GM18508 (cell line): ENCODE data around the gene RIOK3.
A peak's percentile ranks its signal among the peaks of the same experiment; 100 is the strongest.
"Not testable (repeated sequence)": the region's sequence is repeated elsewhere in the genome, so short reads cannot be mapped to it uniquely, and the experiment has no call there.

ENCODE experiments used
- ATAC-seq: cut with Tn5 transposase; IDR thresholded peaks from one replicate; pipeline ENCODE4 v1.9.1; 2021; ENCODE audit warnings: moderate number of reproducible peaks; ENCODE audit not compliant: insufficient read depth, unreplicated experiment

The RIOK3 gene

DNA sequence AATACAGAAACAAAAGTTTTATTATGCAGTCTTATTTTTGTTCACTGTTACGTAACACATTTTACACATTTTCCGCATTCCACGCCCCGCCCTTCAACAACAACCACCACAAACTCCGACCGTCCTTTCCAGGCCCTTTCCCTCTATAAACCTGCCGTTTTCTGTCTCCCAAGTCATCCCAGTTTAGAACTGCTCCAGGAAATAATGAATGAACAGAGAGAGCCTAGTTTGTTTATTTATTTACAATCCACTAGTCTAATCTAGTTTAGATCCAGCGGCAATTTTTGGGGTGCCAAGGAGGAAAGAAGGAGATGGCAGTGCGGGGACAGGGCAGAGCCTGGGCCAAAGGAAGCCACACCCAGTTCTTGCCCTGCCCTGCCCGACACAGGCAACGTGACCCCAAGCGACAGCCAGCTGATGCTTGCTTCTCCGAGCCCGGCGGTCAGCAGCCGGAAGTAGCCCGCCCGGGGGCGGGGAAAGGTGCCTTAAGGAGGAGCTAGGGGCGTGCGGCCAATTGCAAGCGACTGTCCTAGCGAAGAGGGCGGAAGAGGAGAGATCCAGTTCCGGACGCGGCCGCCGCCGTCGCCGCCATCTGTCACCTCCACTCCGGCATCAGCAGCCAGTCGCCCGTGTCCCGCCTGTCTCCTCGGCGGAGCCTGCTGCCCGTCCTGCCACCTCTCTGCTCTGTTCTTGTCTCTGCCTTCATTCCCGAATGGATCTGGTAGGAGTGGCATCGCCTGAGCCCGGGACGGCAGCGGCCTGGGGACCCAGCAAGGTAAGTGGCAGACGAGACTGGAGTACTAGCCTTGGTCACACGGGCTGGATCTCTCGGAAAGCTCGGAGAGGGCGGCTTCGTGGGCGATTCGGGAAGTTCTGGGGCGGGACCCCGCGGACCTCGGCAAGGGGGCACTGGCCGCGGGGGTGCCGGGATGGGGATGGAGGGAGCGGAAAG is at the start of gene RIOK3:
TSS of gene RIOK3 (plus strand) at position 560 of the 952 bp plus-strand sequence. CDS start at position 713, 153 bp downstream.
- peak; percentile 88 for ATAC-seq

- no peak for ATAC-seq
Observed at GRCh38 chr18:23403310-23403709, 49.8 kb upstream of the RIOK3 start.

- no peak for ATAC-seq
Observed at GRCh38 chr18:23405636-23406035, 47.5 kb upstream of the RIOK3 start.

DNA sequence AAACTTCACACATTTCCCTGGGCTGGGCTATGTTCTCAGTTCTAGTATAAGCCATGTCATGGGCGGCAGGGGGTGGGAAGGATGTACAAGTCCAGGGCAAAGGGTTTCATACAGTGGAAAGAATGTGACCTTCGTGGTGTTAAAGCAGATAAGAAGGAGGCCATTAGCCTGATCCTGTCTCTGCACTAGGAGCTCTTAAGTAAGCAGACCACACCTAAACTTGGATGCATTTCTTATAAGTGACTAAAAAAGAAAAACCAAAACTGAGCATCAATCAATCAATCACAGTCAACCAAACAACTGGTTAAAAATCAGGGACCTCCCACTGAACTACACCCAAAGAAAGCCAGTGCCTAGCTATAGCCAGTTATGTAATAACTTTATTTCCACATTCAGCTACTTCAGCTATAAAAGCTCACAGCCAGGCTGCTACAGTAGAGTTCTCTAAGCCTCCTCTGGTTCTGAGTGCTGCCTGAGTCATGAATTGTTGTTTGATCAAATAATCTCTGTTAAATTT is 46.8 kb upstream of the RIOK3 start:
- ATAC-seq: no peak

GRCh38 chr18:23412351-23412964 is 40.6 kb upstream of the RIOK3 start:
- ATAC-seq: no peak

DNA sequence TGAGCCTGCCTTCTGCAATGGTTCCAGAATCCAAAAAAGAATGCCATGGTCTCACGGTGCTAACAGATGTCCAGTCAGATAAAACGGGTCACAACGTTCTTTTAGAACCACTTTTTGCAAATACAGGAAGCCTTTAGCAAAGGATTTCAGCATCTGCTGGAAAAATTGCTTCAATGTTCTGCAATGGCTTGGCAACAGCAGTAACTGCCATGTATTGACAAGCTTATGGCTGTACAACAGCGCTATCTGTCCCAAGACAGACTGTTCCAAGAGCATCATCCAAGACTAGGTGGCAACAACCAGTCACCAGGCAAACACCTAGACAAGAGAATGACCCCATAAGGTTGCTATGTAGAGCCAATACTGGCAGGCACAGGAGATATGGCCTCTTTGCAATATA is 37.6 kb upstream of the RIOK3 start:
- no peak for ATAC-seq

DNA sequence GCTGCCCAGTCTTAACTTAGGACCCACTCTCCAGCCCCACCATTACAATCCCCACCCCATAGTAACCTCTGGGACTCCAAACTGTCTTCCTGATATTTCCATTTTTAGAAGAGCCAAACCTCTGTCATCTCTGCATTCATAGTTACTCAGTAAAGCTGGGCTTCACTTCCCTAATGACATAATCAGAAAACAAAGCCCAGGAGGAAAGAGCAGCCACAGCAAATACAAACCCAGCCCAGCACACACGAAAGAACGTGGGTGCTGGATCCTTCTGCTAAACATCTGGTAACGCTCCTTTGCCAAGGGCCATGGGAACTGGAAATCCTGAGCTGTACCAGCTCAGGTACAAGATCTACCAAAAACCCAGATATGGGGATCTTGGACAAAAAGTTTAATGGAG is 36.8 kb upstream of the RIOK3 start:
- ATAC-seq: no peak

DNA sequence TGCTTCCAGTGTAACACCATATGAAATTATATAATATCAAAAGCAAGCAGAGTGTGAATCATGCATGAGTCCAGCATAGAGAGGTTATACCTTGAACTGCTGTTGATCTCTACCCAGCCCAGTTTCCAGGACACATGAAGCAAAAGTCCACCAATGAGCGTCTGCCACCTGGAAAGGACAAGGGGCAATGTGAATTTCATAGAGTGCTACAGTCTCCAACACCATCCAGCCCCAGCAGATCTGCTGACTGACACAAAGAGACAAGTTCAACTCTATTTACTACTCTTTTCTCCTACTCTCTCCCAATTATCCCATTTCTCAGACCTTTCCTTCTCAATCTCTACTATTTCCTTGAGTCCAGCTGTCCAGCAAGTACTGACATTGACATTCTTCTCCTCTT is 31.8 kb upstream of the RIOK3 start:
- no peak for ATAC-seq

DNA sequence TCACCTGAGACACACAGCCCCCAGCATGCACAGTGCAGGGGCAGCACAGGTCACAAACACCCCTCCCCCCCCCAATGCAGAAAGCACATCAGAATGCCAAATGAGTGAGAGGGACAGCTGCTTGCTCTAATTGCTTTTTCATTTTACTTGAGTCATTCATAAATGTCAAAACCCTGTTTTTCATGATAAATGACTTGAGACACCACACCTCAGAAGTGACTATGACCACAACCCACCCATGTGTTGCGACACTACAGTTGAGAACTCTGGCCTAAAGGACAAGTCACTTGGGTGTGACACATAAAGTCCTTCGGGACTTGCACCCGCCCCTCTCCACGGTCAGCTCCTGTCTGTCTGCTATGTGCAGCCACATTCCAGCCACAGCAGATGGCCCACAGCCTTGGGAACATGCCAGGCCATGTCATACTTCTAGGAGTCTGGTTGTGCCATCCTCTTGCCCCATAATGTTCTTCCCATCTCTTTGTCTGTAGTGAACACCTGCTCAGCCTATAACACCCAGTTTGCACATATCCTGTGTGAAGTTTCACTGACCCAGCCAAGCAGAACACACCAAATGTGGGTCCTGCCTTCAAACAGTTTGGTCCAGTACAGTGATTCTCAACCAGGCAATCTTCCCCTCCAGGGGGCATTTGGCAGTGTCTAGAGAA is 30.2 kb upstream of the RIOK3 start:
- peak; percentile 78 for ATAC-seq

GRCh38 chr18:23424616-23425015 is 28.5 kb upstream of the RIOK3 start:
- no peak for ATAC-seq

DNA sequence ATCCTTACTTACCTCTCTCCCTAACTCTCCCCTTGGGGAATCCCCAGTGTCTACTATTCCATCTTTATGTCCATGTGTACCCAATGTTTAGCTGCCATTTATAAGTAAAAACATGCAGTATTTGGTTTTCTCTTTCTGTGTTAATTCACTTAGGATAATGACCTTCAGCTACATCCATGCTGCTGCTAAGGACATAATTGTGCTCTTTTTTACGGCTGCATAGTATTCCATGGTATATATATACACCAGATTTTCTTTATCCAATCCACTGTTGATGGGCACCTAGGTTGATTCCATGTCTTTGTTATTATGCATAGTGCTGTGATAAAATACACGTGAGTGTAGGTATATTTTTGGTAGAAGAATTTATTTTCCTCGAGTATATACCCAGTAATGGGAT is 24.3 kb upstream of the RIOK3 start:
- no peak for ATAC-seq

- not testable (repeated sequence) for ATAC-seq
Observed at GRCh38 chr18:23429538-23429937, 23.5 kb upstream of the RIOK3 start.

- ATAC-seq: no peak
Observed at GRCh38 chr18:23433360-23433759, 19.7 kb upstream of the RIOK3 start.

DNA sequence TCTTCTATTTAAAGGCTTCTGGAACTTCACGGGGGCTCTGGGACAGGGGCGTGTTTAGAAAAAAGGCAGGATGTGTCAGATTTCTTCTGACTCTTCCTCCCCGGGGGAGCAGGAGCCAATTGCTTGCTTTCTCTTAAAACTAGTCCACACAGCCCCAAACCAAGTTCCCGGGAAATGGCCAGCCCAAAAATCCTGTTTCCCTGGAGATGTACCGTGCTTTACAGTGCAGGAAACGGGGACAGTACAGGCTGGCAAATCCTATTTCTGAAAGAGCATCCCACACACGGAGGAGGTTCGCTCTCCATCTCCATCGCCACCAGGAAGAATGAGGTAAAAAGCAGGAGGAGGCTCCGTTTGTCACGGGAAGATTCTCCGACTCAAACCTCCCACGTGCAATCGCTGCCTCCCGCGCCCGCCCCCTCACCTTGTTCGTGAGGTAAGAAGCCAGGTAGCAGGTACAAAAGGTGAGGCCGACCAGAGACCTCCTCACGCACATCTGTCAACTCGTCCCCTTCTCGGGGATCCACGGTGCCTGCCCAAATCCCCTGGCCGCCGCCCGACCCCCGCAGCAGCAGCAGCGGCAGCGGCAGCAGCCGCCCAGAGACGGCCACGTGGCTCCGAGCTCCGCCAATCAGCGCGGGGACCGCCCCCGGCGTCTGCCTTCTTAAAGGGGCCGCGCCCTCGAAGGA is 15.6 kb upstream of the RIOK3 start:
- no peak for ATAC-seq

DNA sequence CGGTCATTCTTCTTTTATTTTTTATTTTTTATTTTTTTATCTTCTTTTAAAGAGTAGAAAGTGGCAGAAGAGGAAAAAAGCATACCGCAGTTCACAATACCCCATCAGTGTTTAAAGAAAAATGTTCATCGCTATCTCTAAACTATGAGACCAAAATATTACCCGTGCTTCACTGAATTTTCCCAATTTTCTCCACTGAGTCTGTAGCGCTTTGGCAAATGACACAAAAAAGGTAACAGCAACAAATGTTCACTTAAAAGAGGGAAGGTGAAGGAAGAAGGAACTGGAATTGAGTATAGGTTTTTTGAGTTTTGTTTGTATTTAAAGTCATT is 15.1 kb upstream of the RIOK3 start:
- no peak for ATAC-seq

DNA sequence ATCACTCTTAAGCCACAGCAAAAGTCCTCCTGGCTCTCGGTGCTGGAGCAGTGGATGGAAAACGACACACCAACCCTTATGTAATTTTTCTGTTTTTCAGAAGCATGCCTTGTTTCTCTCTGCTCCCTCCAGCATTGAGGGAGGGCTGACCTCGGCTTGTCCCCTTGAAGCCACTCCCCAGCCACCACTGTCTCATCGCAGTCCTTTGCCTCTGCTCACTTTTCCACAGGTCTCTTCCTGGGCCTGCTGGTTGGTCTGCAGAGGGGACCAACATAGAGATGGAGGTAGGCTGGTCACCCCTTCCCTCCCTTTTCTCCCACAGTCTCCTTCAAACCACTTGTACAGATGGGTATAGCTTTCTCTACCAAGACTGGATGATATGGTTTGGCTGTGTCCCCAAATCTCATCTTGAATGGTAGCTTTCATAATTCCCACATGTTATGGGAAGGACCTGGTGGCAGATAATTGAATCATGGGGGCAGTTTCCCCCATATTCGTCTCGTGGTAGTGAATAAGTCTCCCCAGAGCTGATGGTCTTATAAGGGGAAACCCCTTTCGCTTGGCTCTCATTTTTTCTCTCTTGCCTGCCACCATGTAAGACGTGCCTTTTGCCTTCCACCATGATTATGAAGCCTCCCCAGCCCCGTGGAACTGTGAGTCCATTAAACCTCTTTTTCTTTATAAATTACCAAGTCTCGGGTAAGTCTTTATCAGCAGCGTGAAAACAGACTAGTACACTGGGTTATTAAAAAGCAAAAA is 14.3 kb upstream of the RIOK3 start:
- ATAC-seq: no peak

GRCh38 chr18:23440131-23440530 is 13.0 kb upstream of the RIOK3 start:
- no peak for ATAC-seq

DNA sequence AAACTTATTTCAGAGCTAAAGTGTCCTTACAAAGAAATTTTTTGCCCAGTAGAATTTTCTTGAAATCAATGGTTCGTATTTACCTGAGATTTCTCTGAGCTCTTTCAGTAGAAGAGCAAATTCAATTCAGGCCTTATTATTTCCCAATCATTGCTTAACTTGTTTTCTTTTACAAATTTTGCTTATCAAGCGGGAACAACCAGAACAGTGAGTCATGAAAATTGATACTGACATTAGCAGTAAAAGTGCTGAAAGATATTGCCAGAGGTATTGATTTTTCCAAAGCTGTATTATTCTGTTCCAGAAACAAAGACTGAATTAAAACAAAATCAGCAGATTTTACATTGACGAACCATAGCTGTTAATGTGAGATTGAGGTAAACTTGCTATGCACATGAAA is 10.1 kb upstream of the RIOK3 start:
- ATAC-seq: no peak

DNA sequence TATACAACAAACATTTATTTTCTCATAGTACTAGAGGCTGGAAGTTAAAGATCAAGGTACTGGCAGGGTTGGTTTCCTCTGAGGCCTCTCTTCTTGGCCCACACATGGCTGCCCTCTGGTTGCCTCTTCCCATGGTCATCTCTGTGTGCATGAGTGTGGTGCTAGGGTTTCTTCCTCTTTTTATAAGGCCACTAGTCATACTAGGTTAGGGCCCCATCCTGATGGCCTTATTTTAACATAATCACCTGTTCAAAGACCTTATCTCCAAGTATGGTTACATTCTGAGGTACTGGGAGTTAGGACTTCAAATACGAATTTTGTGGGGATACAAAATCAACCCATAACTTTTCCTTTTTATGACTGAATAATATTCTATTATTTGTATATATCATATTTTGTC is 4.8 kb upstream of the RIOK3 start:
- ATAC-seq: no peak

DNA sequence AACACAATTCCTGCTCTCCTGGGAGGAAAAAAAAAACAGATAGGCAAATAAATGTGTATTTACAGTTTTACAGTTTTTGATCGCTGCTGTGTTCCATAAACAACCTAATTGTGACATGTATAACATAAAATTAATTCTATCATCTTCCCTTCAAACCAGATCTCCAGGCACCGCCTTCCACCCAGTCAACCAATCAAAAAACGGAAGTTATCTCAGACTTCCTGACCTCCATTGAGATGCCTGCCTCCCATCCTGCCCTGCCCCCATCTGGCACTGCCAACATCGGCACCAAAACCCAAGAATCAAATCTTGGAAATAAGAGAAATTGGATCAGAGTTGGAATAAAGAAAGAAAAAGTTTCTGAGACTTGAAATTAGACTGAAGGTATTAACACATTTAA is 3.1 kb upstream of the RIOK3 start:
- no peak for ATAC-seq
